ENCODE measurements around the gene RELL2. TPM values are rescaled to one million over a fixed set of nuclear protein-coding genes. Genes with fewer than 3 reads are reported as not detected.
A peak's percentile ranks its signal among the peaks of the same experiment; 100 is the strongest.

RELL2 gene
- total RNA-seq, 2 donors from 2014 or later = 3.1 to 6.2 TPM

- Histone ChIP-seq H3K9ac (ENCODE audit: extremely low read depth, low read length, poor library complexity, severe bottlenecking) (no peak overlapping the region), H3K4me1 (ENCODE audit: control insufficient read depth, insufficient read depth, low read length) (peaks cover 5% of the 10 kb centered on the region), H3K4me3 (ENCODE audit: low read length) (no peak overlapping the region), H3K27ac (ENCODE audit: low read depth, low read length) (no peak overlapping the region), H3K9me3 (ENCODE audit: control insufficient read depth, low read length) (no peaks in the 10 kb centered on the region), H3K27me3 (ENCODE audit: control insufficient read depth, insufficient read depth, low read length, poor library complexity, severe bottlenecking) (no peaks in the 10 kb centered on the region), H3K36me3 (ENCODE audit: control insufficient read depth, insufficient read depth, low read length) (peaks cover 7% of the 10 kb centered on the region)
- no peak overlapping the region for H3K4me3 Mint-ChIP-seq
- peak; percentile 89 for DNase-seq
- peak; percentile 81 for TF ChIP-seq CTCF (conservative IDR thresholded peaks at IDR 0.05)
- no peak overlapping the region for H3K27ac Mint-ChIP-seq
- H3K27me3 Mint-ChIP-seq (ENCODE audit: insufficient read depth) = peaks cover 2% of the 10 kb centered on the region
- H3K36me3 Mint-ChIP-seq (ENCODE audit: low read depth) = peaks cover 34% of the 10 kb centered on the region
- H3K9me3 Mint-ChIP-seq = peaks cover 3% of the 10 kb centered on the region
- peaks cover 21% of the 10 kb centered on the region for H3K4me1 Mint-ChIP-seq
Observed at GRCh38 chr5:141677415-141677814, 40.6 kb downstream of the RELL2 start.

GRCh38 chr5:141680178-141680577, 43.4 kb downstream of the RELL2 start:
- H3K27ac Mint-ChIP-seq = peak overlapping the region; percentile 52
- no peak for DNase-seq
- H3K27ac ChIP-seq (ENCODE audit: low read depth, low read length) = no peak overlapping the region
- no peak overlapping the region for H3K4me3 ChIP-seq (ENCODE audit: low read length)
- H3K4me1 ChIP-seq (ENCODE audit: control insufficient read depth, insufficient read depth, low read length) = peaks cover 12% of the 10 kb centered on the region
- peaks cover 3% of the 10 kb centered on the region for H3K9me3 Mint-ChIP-seq
- peaks cover 5% of the 10 kb centered on the region for H3K27me3 Mint-ChIP-seq (ENCODE audit: insufficient read depth)
- H3K27me3 ChIP-seq (ENCODE audit: control insufficient read depth, insufficient read depth, low read length, poor library complexity, severe bottlenecking) = no peaks in the 10 kb centered on the region
- peaks cover 16% of the 10 kb centered on the region for H3K4me1 Mint-ChIP-seq
- WGBS, 2 experiments (ENCODE audit: insufficient coverage in 1 of 2, insufficient read length in 1 of 2) = 94 to 97% methylated on average over 10 to 16 of the region's 16 CpGs
- peaks cover 3% of the 10 kb centered on the region for H3K36me3 ChIP-seq (ENCODE audit: control insufficient read depth, insufficient read depth, low read length)
- no peaks in the 10 kb centered on the region for H3K9me3 ChIP-seq (ENCODE audit: control insufficient read depth, low read length)
- H3K36me3 Mint-ChIP-seq (ENCODE audit: low read depth) = peaks cover 22% of the 10 kb centered on the region
- no peak overlapping the region for H3K4me3 Mint-ChIP-seq
- no peak overlapping the region for H3K9ac ChIP-seq (ENCODE audit: extremely low read depth, low read length, poor library complexity, severe bottlenecking)
- no peak for TF ChIP-seq CTCF (conservative IDR thresholded peaks at IDR 0.05)

- peaks cover 12% of the 10 kb centered on the region for H3K4me1 ChIP-seq (ENCODE audit: control insufficient read depth, insufficient read depth, low read length)
- H3K36me3 Mint-ChIP-seq (ENCODE audit: low read depth) = peaks cover 22% of the 10 kb centered on the region
- H3K27me3 ChIP-seq (ENCODE audit: control insufficient read depth, insufficient read depth, low read length, poor library complexity, severe bottlenecking) = no peaks in the 10 kb centered on the region
- H3K4me1 Mint-ChIP-seq = peaks cover 16% of the 10 kb centered on the region
- H3K27ac ChIP-seq (ENCODE audit: low read depth, low read length) = peak overlapping the region; percentile 18
- TF ChIP-seq CTCF (conservative IDR thresholded peaks at IDR 0.05) = no peak
- peak overlapping the region; percentile 59 for H3K4me3 Mint-ChIP-seq
- peak overlapping the region; percentile 91 for H3K27ac Mint-ChIP-seq
- peaks cover 3% of the 10 kb centered on the region for H3K36me3 ChIP-seq (ENCODE audit: control insufficient read depth, insufficient read depth, low read length)
- H3K9me3 Mint-ChIP-seq = peaks cover 3% of the 10 kb centered on the region
- no peaks in the 10 kb centered on the region for H3K9me3 ChIP-seq (ENCODE audit: control insufficient read depth, low read length)
- peaks cover 7% of the 10 kb centered on the region for H3K27me3 Mint-ChIP-seq (ENCODE audit: insufficient read depth)
- peak overlapping the region; percentile 75 for H3K4me3 ChIP-seq (ENCODE audit: low read length)
- H3K9ac ChIP-seq (ENCODE audit: extremely low read depth, low read length, poor library complexity, severe bottlenecking) = peak overlapping the region; percentile 55
- DNase-seq = peak; percentile 93
- WGBS, 2 experiments (ENCODE audit: insufficient coverage in 1 of 2, insufficient read length in 1 of 2) = 18% methylated on average over 6 of the region's 6 CpGs; no CpG with 5 or more reads in 1 of the 2 experiments
Observed at GRCh38 chr5:141680751-141681201, 44.0 kb downstream of the RELL2 start.

Data from endodermal cell (in vitro differentiated cells).